ENCODE results near the gene HEPACAM2.
A peak's percentile ranks its signal among the peaks of the same experiment; 100 is the strongest.

The HEPACAM2 gene

DNA sequence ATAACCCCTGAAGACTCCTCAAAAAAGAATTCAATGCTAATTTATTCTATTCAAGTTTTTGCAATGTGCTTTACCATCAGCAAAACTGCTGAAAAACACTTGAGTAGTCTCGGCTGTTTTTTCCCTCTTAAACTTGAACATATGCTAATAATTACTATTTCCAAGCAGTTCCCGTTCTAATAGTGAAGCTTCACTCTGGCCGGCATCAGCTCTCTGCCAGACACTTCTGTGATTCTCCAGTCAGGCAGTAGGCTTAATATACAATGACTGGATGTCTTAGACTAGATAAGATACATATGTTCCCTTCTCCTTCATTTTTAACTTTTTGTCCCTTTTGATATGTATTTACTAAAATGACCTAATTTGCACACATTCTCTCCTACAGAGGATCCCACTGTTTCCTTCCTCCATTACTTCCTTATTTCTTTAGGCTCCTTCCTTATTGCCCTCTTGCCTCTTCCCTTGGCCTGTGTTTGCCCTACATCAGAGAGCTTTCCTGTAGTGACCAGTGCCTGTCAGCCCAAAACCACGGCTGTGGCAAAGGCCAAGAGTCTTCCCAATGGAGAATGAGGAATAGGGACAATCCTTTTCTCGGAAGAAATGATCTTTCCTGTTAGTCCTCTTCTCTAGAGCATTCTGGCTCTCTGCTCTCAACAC is 23.5 kb downstream of the HEPACAM2 start:
- no peak for DNase-seq (ENCODE audit: low spot score)

DNA sequence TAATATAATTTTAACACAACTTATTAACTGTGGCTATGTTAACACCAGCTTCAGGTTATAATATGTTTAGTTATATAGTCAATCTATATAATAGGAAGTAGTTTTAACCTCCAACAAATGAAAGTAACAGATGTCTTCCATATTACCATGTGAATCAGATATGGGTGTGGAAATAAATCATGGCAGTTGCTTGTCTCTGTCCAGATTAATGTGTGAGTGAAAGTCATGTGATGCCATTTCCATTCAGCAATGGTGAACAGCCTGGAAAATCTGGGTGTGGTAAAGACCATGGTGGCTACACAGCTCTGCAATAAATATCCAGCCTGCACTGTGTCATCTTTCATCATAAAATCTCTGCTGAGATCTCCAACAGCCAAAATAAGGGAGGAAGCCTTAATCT is 27.8 kb downstream of the HEPACAM2 start:
- DNase-seq (ENCODE audit: low spot score), result no peak

DNA sequence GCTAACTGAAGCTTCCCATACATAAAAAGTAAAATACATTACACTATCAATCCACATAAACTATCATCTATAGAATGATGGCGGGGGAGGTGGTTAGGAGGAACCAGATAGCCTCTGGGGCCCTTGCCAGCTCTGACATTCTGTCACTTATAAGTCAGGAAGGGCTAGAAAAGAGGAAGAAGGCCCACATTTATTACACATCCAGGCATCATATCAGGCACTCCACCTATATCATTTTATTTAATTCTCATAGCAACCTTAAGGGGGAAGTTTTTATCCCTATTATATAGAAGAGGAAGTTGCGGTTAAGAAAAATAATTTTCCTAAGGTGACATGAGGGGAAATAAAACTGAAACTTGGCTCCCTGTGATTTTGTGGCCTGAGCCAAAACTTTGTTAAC is 29.9 kb downstream of the HEPACAM2 start:
- DNase-seq (ENCODE audit: low spot score), result no peak

DNA sequence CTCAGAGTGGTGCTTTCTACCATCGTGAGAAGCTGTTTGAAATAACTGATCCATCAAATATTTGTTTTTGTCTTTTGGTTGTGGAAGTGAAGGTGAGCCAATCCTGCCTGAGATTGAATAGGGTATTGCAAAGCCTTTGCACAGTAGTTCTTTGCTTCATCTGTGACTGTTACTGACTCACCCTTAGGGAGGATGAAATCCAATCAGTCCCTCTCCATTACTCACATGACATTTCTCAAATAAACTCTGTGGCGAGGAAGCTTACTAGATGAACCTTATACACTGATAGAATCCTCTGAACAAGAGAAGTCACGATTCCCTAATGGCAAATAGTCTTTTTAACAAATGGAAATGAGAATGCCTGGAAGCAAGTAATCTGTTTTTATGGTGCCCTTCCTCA is 31.9 kb downstream of the HEPACAM2 start:
- DNase-seq (ENCODE audit: low spot score), result no peak

DNA sequence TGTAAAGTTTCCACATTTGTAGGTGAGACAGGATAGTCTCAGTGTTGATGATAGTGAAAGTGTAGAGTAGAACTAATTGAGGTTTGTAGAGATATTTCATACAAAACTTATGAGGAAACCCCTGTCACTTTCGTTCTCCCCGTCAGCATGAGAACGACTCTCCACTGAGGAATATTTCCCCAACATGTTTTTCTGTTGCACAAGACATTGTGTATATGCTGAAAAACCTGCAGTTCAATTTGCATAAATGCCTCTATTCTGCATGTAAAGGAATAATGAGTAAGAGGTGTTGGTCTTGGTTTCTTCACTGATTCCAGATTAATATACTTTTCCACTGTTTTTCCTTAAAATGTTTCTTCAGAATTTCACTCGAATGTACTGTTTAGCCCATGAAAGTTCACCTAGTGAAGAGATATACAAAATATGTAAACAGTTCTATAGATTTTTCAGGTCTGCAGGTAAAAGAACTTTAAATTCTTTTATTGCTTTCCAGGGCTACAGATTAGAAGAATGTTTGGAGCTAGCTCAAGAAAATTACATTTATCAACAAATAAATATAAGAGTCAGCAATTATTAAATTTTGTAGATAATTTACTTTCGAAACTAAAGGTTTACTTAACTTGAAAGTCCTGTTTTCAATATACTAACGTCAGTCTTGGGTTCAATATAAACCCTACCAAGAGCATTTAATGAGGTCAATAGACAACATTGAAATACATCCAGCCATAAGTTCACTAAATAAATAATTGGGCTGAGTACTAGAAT is 37.2 kb downstream of the HEPACAM2 start:
- no peak for DNase-seq (ENCODE audit: low spot score)

DNA sequence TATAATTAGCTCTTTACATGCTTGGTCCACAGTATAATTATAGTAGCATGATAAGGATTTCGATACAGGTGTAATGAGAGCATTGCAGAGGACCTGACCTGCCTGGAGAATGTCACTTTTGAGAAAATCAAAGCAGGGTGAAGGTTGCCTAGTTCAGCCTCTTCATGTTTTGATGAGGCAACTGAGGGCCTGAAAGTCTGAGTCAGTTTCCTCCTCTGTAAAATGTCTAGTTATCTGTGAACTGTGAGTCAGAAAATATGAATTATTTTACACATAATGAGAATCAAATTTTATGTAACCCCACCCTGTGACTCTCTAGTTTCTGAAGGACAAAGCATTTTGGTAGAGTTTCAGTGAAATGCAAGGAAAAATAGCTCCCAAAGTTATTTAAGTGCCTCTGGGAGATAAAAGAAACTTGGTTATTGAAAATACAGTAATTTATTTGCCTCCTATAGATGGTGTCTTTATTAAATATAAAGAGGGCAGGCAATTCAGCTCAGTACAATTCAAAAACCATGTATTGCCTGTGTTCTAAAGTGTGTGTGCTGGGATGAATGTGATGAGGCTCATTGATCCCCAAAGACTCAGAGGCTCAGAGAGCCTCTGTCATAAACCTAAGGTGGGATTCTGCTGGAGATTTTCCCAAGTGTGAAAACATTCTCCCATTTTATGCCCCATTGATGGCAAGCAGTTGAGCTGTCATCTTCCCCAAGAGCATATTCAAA is 40.8 kb downstream of the HEPACAM2 start:
- no peak for DNase-seq (ENCODE audit: low spot score)

DNA sequence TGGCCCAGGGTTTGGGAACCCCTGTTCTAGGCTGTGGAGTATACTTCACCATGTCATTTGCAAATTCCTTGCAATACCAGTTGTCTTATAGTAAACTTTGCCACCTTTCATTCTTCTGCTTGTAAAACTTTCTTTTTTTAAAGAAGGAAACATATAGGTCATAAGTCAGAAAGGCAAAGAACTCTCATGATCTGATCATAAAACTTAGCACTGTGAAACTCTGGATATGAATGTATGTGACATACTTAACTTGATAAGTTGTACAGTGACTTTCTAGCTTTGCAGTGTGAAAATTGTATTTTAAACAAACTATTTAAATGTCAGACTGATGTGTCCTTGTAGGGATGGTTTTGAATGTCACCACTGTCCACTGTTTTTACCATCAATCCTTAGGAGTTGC is 47.1 kb downstream of the HEPACAM2 start:
- no peak for DNase-seq (ENCODE audit: low spot score)

DNA sequence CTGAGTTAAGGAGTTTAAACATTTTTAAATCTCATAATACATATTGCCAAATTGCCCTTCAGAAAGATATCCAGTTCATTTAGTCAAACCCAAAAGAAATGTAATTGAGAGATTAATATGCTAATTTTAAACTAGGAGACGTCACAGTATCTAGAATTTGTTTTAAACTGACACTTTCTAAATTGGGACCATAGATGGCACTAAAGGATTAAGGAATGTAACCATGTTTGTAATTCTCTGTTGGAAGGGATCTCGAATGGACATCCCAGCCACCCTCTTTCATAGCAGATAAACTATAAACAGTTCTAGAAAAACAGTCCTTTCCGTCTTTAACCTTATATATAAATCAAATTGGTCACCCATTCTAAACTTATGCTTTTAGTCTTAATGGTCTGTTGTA is 48.1 kb downstream of the HEPACAM2 start:
- peak; percentile 58 for DNase-seq (ENCODE audit: low spot score)

DNA sequence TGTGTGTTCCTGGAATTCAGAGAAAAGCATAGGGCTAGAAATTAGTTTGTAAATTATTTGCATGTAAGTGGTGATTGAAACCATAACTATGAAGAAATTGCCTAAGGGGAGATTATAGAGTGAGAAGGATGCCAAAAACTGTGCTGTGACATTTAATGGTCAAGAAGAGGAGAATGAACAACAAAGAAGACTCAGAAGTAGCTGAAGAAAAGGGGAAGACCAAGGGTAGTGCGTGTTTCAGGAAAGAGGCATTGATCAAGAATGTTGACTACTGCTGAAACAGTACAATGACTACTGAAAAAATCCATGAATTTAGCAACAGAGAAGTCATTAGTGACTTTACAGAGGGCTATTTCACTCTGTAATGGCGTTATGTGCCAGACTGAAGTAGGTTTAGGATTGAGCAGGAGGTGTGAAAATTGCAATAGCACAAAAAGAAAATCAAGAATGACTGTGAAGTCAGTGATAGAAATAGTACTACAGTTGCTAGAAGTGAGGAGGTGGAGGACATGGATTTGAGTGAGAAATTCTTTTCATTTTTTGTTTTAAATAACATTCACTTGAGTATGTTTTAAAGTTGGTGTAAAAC is 49.2 kb downstream of the HEPACAM2 start:
- no peak for DNase-seq (ENCODE audit: low spot score)

DNA sequence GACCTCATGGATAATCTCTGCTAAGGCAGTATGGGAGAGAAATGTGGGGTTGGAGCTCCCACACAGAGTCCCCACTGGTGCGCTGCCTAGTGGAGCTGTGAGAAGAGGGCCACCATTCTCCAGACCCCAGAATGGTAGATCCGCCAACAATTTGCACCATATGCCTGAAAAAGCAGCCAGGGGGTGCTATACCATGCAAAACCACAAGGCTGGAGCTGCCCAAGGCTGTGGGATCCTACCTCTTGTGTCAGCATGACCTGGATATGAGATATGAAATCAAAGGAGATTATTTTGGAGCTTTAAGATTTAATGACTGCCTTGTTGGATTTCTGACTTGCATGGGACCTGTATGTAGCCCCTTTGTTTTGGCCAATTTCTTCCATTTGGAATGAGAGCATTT is 51.0 kb downstream of the HEPACAM2 start:
- no peak for DNase-seq (ENCODE audit: low spot score)

DNA sequence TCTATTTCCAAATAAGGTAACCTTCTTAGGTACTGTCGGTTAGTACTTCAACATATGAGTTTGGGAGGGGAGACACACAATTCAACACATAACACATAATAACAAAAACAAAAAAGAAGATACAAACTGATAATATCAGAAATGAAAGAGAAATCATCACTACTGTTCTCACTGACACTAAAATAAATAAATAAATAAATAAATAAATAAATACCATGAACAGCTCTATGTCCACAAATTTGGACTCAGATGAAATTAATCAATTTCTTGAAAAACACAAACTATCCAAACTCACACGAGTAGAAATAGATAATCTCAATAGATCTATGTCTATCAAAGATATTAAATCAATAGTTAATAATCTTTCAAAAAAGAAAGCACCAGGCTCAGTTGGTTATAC is 53.6 kb downstream of the HEPACAM2 start:
- DNase-seq (ENCODE audit: low spot score), result no peak

DNA sequence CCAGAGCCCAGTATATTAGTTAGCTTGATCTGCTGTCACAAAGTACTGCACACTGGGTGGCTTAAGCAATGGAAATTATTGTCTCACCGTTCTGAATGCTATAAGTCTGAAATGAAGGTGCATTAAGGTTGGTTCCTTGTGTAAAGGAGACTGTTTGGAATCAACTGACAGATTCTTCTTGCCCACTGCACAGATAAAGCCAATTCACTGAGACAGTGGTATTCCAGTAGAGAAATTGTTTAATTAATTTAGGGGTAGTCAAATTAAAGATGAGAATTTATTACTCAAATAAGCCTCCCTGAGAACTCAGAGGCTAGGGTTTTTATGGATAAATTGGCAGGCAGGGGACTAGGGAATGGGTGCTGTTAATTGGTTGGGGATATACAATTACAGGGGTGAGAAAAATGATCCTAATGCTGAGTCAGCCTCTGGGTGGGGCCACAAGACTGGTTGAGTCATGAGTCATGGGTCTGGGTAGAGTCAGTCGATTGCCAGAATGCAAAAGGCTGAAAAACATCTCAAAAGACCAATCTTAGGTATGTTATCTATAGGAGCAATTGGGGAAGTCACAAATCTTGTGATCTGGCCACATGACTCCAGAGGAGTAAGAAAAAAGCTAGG is 54.6 kb downstream of the HEPACAM2 start:
- DNase-seq (ENCODE audit: low spot score), result no peak

DNA sequence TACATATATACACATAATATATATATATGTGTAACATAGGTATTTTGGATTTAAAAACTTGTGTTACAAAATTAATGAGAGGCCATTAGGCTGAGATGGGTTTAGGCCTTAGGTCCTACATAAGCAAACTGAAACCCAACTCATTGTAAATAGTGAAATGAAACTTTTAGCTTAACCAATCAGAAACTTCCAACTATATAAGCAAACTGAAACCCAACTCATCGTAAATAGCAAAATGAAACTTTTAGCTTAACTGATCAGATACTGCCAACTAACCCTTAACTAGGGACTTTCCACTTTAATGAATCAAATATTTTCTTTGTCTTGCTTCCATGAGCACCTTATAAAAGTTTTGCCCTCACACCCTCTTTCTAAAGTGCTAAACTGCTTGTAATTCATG is 60.8 kb downstream of the HEPACAM2 start:
- no peak for DNase-seq (ENCODE audit: low spot score)

DNA sequence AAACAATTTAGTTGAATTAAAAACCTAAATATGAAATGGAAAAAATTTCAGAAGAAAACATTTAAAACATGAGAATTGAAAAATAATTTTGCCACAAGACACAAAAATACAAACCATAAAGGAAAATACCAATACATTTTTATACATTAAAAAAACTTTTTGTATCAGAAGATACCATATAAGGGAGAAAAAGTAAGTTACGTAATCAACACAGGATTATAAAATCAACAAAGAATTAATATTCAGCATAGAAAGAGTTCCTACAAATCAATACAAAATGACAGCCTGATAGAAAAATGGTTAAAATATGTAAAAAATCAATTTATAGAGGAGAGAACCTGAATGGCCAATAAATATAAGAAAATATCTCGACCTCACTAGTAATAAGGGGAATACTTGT is 61.5 kb downstream of the HEPACAM2 start:
- no peak for DNase-seq (ENCODE audit: low spot score)

DNA sequence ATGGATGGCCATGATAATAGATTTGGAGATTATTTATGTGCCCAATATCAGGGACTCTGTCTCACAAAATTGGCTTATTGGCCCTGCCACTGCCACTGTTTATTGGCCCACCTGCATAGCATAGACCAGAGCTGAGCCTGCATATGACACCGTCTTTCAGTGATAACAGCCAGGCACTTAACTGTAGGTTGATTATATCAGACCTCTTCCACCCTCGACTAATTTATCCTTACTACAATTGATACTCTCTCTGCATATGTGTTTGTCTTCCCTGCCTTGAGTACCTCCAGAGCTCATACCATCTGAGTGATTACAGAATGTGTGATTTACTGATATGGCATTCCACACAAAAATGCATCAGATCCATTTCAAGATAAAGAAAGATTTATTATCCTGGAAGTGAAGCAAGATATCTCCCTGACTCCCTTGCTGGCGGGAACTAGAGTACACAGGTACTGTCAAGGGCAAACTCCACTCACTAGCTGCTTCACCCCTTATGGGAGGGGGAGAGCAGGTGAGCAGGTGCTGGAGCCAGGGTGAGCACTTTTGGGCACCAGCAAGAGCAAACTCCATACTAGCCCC is 65.0 kb downstream of the HEPACAM2 start:
- no peak for DNase-seq (ENCODE audit: low spot score)

DNA sequence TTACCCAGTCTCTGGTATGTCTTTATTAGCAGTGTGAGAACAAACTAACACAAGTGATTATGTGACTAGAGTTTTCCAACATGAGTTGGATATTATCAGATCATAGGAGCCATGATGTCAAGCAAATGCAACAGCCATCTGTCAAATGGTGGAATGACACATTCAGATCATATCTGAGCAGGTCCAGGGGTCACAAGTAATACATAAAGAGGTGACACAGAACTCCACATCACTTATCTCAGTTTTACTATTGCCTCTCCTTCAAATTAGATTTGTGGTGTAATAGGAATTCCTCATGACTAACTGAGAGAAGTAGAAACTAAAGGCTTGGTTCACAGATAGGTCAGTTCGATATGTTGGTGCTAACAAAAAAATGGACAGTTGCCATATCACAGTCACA is 65.9 kb downstream of the HEPACAM2 start:
- DNase-seq (ENCODE audit: low spot score), result no peak

DNA sequence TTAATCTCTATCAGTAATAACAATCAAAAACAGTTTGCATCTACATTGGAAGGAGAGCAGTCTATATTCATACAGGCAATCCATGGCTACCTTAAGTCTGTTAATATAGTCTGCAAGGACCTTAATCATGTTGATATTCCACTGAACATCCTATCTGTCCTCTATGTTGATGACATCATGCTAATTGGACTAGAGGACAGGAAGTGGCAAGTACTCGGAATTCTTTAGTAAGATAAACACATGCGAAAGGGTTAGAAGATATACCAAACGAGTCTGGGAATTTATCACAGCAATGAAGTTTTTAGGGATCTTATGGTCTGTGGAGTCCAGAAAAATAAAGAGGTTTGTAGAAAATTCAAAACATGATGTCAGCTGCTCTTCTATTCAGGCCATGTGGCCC is 66.8 kb downstream of the HEPACAM2 start:
- DNase-seq (ENCODE audit: low spot score), result no peak

DNA sequence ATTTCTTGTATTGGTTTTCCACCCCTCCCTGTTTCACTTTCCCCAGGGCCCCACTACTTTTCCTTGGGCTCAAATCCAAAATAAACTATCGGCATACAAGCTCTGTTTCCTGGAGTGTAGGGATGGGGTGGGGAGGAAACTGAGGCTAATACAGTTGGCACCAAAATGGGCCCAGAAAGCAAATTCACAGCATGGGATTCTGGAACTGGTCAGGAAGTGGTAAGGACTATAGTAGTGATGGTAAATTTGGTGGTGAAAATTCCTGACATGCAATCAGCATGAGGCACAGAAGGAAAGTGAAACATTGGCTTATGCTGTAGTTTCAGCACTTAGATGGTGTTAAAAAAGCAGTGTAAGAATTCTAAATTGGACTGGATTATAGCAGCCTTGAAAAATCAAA is 69.4 kb downstream of the HEPACAM2 start:
- DNase-seq (ENCODE audit: low spot score), result no peak

DNA sequence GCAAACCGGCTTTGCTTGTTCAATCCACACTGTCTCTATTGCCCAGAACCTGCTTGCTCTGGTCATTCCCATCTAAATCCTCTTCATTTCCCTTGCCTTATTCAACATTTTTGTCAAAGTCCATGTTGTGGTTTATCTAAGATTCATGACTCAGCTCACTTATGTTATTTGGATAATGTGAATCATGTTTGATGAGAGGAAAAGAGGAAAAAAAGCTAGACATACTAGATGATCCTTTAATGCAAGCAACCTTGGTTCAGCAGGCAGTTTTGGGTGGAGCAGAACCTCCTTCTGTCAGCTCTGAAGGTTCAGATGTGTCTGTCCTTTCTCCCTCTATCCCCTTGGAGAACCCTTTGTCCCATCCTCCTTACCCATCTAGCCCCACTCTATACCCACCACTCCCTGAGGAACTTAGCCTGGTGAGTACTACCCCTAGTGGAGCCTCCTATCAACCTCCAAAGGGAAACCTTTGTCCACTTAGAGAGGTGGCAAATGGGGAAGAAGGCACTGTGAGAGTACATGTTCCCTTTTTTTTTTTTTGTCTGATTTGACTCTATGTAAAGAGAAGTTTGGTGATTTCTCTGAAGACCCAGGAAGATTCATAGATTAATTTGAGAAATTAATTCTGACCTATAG is 76.0 kb downstream of the HEPACAM2 start:
- peak; percentile 15 for DNase-seq (ENCODE audit: low spot score)

DNA sequence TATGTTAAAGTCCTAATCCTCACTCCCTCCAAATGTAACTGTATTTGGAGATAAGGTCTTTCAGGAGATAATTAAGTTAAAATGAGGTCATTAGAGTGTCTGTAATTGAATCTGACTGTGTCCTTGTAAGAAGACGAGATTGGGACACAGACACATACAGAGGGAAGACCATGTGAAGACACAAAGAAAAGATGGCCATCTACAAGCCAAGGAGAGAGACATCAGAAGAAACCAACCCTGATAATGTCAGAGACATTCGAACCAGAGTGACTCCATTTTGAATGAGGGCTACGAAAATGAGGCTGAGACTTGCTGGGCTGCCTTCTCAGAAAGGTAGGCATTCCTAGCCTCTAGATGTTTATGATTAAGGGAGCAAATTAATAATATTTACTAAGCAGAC is 77.5 kb downstream of the HEPACAM2 start:
- no peak for DNase-seq (ENCODE audit: low spot score)

DNA sequence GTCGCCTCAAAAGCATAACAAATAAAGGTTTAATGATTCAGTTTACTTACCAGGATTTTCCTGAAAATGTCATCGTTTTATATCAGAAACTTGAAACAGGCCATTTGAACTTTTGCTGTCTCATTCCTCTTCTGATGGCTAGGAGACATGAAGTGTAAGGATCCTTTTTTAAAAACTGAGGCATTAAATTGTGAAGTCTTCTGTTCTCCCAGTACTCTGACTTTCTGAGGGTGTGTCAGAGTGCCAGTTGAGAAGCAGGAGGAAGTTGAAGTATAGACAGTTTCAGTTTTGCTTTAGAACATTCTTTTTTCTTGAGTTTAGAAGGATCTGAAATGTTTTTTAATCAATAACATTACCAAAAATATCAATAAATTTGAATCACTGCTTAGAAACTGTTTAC is 78.1 kb downstream of the HEPACAM2 start, which contains the start of gene SAMD9L:
SAMD9L (minus strand) TSS at position 242 of the 400 bp plus-strand sequence. CDS start 12,414 bp downstream, outside the sequence.
- peak; percentile 53 for DNase-seq (ENCODE audit: low spot score)
